HG02623 (cell line): ENCODE measurements around the gene F5.

ENCODE experiments used
- ATAC-seq: cut with Tn5 transposase; IDR thresholded peaks from one replicate; pipeline ENCODE4 v1.9.1; 2021; ENCODE audit warnings: moderate library complexity; ENCODE audit not compliant: unreplicated experiment

Gene F5

GRCh38 chr1:169586395-169587255 lies at the start of gene F5:
Gene F5, minus strand, starts transcription at chr1:169586481. Its CDS starts 95 bp downstream, at chr1:169586386.
- peak; percentile 91 for ATAC-seq

DNA sequence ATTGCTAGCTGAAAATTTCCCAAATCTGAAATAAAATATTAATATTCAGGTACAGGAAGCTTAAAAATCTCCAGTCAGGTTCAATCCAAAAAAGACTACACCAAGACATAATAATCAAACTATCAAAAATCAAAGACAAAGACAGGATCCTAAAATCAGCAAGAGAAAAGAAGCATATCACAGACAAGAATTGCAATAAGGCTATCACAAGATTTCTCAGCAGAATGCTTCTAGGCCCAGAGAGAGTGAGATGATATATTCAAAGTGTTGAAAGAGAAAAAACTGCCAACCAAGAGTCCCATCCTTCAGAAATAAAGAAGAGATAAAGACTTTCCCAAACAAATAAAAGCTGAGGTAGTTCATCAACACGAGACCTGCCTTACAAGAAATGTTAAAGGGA lies 48.6 kb upstream of the F5 start:
- no peak for ATAC-seq

DNA sequence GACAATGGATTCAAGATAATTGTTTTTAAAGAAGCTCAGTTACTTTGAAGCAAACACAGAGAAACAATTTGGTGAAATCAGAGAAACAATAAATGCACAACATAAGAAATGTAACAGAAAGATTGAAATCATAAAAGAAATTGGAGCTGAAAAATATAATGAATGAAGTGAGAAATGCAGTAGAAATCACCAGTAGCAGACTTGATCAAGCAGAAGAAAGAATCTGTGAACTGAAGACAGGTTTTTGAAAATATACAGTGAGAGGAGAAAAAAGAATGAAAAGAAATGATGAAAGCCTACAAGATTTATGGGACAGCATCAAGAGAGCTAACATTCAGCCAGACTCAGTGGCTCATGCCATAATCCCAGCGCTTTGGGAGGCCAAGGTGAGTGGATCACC lies 47.9 kb upstream of the F5 start:
- ATAC-seq: no peak

DNA sequence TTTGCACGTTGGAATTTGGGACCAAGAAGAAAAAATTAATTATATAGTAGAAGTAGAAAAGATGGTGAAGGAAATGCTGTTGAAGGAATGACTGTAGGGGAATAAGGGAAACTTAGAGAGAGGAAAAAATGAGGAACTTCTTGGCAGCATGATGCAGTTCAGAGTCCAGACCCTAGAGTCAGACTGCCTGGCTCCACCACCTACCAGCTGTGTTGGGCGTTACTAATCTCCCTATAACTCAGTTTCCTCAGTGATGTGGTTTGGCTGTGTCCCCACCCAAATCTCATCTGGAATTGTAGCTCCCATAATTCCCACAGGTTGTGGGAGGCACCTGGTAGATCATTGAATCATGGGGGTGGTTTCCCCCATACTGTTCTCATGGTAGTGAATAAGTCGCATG lies 45.0 kb upstream of the F5 start:
- ATAC-seq: no peak

GRCh38 chr1:169630006-169630405 lies 43.7 kb upstream of the F5 start, which contains the start of gene SELP:
Gene SELP, minus strand, starts transcription at chr1:169630124. Its CDS starts 50 bp downstream, at chr1:169630074.
- ATAC-seq: no peak

GRCh38 chr1:169624912-169625311 lies 38.6 kb upstream of the F5 start:
- ATAC-seq: no peak

GRCh38 chr1:169624122-169624521 lies 37.8 kb upstream of the F5 start:
- no peak for ATAC-seq

DNA sequence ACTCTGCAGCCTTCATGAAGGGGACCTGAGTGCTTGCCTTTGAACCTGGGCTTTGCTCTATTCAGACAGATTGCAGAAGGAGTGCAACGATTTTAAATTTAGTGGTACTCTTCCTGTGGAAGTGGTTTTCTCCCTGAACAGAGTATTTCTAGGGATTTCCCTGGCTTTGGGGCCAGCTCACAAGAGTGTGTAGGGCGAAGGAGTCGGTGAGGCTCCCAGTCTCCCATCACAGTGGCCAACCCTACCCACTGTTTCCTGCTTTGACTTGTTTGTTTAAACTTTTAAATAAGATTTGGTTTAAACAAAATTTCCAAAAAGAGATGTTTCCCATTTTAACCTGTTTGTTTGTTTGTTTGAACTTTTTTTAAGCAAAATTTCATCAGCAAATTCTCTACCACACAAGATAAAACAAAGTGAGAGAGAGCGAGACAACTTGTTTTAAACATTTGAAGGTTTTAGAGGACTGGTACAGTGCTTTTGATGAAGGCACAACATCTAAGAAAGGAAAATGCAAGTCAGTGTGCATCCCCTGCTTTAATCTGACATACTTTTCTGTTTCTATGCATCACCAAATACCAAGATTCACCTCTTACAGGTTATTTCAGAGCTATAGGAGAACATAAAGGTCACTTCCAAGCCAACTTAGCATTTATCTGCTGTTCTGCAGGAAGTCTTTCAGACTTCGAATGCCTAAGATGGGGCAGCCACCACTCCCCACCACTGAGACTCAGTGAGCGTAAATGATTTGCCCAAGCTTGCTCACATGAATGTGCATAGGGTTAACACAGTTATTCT lies 37.0 kb upstream of the F5 start:
- no peak for ATAC-seq

DNA sequence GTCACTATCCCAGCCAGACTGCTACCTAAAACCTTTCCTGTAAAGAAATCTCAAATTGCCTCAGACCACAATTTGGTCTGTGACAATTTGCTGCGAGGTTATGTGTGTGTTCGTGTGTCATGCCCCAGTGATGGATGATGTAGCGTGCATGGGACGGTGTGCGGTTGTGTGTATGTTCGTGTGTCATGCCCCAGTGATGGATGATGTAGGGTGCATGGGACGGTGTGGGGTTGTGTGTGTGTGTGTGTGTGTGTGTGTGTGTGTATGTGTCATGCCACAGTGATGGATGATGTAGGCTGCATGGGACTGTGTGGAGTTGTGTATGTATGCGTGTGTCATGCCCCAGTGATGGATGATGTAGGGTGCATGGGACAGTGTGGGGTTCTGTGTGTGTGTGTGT lies 34.3 kb upstream of the F5 start:
- ATAC-seq: no peak

- ATAC-seq: no peak
These were observed 32.1 kb upstream of the F5 start for GRCh38 chr1:169618367-169618766.

- ATAC-seq: no peak
These were observed 29.5 kb upstream of the F5 start for GRCh38 chr1:169615803-169616202.

DNA sequence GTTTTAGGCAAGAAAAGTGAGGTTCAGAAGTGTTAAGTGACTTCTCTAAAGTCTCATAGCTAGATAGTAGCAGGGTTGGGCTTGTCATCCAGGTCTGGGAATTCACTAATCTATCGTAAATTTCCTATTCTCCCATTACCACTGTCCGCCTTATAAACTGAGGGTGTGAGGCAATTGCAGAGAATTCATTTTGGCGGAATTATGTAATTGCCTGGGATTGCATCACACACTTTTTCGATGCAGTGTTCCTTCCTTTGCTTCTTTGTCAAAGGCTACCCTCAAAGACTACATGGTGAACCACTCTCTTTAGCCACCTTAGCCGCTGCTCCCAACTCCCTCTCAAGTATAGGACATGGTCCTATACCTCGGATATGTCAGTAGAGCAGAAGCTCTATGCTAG lies 24.6 kb upstream of the F5 start:
- ATAC-seq: no peak

- no peak for ATAC-seq
These were observed 23.8 kb upstream of the F5 start for GRCh38 chr1:169610108-169610507.

GRCh38 chr1:169608226-169608625 lies 21.9 kb upstream of the F5 start:
- no peak for ATAC-seq

- peak; percentile 56 for ATAC-seq
These were observed 18.7 kb upstream of the F5 start for GRCh38 chr1:169604781-169605560.

- ATAC-seq: no peak
These were observed 15.0 kb upstream of the F5 start for GRCh38 chr1:169601096-169601881.

GRCh38 chr1:169595764-169596711 lies 9.8 kb upstream of the F5 start:
- no peak for ATAC-seq

DNA sequence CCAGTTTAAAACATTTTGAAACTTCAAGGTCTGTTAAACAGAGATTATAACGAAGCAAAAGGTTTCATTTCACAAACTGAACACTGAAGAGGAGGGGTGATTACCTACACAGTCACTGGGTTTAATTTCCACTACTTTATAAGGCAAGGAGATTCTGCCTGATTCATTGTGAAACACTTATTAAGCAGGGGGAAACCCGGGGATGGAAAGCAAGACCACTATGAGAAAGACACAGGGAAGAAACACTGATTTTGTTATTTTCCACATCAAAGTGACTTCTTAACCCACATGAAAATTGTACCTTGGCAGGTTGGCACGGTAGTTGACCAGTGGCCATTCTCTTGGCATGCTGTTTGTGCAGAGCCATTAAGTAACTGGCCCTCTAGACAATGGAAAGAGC lies 8.1 kb upstream of the F5 start:
- no peak for ATAC-seq

DNA sequence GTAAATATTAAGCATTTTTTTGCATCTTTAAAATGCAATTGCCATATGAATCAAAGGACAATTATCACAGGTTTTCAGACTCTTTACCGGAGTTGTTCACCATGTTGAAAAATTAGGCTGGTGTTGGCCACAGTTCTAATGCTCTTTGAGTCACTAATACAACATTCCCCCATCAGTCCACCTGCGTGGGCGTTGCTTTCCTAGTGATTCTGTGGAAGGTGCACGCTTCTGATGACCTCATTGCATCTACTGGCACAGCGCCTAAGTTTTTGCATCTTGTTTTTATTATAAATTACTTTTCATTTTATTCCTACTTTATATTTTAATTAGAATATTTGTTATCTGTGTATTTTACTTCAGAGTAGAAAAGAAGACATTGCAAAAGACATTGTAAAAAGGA lies 4.7 kb upstream of the F5 start:
- no peak for ATAC-seq
